AG20443 (cell line): Measurements from ENCODE around the gene CCR3.

Experiments
- DNase-seq: peaks from one replicate; pipeline ENCODE4 v3.0.0; 2012; ENCODE audit warnings: low spot score, mixed read lengths

CCR3 gene

DNA sequence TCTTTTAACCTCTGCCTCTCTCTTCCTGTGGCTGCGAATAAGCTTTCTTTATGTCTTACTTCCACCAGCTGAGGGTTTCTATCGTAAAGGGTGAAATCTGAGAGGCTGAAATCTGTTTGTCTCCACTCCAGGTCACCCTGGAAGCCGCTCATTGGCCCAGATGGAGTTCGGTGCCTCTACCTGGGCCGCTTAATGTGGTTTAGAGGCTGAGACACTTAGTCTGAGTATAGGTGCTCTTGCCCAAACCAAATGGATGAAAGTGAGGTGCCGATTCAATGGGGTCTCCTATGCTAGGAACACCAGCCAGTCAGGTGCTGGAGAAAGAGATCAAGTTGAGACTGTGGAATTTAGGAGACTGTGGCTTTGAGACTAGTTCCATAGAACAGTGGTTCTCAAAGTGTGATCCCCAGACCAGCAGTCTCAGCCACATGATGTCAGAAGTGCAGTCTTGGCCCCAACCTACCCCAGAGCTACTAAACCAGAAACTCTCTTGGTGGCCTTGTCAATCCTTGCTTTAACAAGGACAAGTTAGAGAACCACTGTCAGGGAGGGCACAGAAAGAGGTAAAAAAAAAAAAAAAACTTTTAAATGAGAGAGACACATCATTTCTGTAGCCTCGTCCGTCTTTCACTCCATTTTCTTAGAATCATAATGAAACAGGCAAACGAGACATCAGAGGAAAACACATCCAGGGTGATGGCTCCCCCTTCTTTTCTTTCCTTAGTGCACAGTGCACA is 56.8 kb downstream of the CCR3 start:
- DNase-seq: no peak

DNA sequence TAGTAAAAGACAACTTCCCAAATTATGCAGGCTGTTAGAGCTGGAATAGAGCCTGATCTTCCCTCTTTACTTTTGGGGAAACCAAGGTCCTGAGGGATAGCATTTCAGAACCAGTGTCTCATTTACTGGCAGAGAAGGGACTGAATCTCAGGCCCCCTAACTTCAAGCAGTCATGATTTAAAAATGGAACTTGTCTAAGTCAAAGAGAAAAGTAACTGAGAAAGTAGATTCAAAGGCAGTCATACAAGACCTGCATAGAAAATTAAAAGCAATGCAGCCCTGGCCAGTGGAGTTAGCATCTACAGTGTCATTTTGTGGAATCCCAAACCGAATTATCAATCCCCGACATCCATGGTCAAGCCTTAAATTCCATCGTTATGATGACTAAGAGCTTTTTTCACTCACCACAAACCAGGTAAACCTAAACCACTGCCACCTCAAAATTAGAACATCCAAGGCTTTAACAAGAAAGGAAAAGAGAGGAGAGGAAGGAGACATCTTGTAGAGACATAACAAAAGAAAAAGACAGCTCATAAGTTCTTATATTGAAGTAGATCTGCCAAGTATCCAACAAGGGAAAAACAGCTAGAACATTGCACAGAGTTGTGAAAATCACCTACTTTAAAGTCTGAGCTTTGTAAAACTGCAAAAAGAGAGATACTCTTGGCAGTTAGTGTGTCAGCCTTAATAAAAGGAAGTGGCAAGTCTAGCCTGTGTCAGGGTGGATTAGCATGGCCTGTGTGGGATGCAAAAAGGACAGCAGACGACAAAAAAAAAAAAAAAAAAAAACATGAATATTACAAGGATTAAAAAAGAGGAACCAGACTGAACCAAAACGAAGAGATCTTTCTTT is 57.6 kb downstream of the CCR3 start:
- DNase-seq: no peak

DNA sequence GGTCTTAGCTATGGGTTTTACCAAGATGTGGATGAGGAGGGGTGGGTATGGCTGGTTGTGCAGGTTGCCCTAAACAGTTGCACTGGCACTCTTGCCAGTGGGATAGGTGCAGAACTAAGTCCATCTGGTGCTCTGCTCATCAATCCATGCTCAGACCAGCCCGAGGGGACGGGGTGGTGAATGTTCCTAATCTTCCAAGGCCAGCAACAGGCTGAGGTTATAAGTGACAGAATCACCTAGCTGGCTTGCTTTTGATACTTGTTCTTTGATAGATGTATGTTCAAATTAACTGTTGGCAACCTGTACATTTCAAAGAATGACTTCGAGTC is 58.2 kb downstream of the CCR3 start:
- DNase-seq: no peak

DNA sequence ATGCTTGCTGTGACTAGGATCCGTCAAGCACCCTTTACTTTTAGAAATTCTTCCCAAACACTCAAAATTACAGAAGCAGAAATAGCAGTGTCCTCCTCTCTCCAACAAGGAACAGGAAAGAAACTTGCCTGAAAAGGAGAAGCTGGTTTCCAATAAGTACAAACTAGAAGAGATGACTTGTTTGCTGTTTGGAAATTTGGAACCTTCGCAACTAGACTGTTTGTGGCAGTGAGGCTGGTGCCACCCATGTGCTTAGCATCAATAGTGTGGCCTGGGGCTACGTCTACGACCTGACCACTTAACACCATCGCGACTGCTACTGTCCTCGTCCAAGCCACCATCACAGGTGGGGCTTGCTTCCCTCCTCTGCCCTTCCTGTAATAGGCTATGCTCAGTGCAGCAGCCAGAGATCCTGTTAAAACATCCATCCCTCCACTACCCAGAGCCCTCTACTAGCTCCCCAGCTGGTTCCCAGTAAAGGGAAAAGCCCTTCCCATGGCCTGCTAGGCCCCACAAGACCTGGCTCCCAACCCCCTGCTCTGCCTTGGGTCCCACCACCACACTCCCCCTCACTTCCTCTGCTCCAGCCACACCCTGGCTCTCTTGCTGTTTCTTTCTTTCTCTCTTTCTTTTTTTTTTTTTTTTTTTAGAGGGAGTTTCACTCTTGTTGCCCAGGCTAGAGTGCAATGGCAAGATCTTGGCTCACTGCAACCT is 59.0 kb downstream of the CCR3 start:
- DNase-seq: no peak

DNA sequence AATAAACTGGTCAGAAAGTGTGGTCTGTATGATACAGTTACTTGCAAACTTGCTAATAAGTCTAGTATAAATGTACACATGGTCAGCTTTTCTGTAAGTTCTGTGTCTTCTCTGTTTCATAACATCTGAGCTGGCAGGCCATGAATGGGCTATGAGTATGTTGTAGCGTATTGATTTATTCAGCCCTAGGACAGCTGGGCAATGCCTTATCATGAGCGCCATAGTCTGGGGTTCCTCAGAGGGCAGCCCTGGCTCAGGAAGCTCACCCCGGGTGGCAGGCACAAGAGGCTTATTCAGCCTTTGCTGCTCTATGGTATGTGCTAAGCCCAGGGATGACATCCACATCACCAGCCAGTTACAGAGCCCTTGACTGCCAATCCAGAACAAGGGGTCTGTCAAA is 61.0 kb downstream of the CCR3 start:
- DNase-seq: no peak

DNA sequence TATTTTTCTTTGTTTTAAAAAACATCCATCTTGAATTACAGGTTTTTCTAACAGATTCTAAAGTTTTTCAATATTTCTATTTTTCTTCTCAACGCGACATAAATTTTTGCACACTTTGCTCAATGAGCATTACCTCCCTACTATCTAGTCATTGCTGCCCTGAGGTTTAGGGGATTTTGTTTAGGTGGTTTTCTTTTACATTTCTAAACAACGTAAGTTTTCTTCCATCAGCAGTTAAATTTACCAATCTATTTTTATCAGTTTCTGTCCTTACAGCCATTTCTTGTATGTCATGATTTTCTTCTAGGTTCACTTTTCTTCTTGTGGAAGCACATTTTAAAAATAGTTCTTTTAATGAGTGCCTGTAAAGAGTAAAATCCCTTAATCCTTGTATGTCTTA is 62.5 kb downstream of the CCR3 start:
- DNase-seq: no peak

DNA sequence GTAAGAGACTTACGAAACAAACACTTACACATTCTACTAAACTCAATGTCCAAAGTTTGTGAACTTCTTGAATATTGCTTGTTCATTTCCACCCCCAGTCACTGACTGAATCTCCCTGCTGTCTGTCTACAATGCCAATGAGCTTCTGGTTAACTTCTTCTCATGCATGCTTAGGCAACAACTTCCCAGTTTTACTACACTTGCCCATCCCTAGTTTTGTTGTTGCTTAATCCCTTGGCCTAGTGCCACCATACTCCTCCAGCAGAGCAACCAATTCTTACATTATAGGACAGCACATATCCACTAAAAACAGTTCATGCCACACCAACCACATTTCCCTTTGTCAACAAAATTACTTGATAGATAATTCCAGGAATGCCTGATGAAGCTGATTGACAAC is 70.7 kb downstream of the CCR3 start:
- no peak for DNase-seq

DNA sequence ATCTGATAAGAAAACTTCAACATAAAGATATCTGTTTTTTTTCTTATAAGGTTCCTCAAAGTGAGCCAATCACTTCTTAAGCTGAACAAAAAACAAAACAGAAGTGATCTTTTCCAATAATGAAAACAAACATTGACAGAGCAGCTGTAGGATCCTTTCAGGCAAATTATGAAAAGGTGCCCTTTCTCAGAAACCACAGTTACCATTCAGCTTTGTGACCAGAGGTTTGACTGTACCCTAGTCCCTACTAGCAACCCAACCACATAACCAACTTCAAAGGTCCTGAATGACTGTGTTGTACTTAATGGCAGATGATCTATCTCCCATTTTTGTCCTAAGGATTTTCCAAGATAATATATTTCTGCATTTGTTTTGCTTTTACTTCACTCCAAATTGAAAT is 72.3 kb downstream of the CCR3 start:
- no peak for DNase-seq

DNA sequence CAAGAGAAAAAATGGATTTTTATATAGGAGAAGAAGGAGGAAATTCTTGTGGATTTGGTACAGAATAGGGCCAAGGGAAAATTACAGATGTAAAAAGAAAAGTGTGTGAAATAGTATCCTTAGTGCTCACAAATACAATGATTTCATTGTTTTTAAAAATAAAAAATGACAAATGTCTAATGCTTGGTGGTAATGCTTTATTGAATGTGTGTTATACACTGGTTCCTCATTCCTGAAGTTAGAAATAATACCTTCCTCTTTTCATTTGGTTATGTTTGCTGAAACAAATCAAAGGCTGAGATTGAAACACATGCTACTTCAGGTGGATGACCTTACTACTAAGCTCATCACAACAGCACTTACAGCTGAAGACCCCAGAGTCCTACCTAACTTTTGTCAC is 73.9 kb downstream of the CCR3 start:
- no peak for DNase-seq
